Adrenal gland (tissue), 12 donors: ENCODE results near the gene POLG. TPM values are rescaled to one million over a fixed set of nuclear protein-coding genes. Genes with fewer than 3 reads are reported as not detected.

ENCODE experiments used
- DNase-seq, 7 donors: peaks; one replicate each; pipeline ENCODE4 v3.0.0-alpha.2; 2019 to 2020
- H3K27ac ChIP-seq, 5 donors: fragments of 200-600 bp; sonication (generic) in 4 of 5; 1 replicate in 3 of 5; 2 replicates in 2 of 5; pipeline versions ENCODE4 v1.5.1 to v1.8.0; 2016 to 2020; ENCODE audit warnings: mild to moderate bottlenecking in 1 of 5
- H3K27me3 ChIP-seq: fragments of 200-600 bp; 2 replicates; pipeline ENCODE4 v1.8.0; 2021
- H3K36me3 ChIP-seq, 2 donors: fragments of 200-600 bp; replicated peaks in 1 of 2; 1 replicate in 1 of 2; 2 replicates in 1 of 2; pipeline versions ENCODE4 v1.5.1 to v1.8.0; 2018 to 2022
- H3K4me1 ChIP-seq, 2 donors: fragments of 200-600 bp; replicated peaks in 1 of 2; 1 replicate in 1 of 2; 2 replicates in 1 of 2; pipeline versions ENCODE4 v1.5.1 to v1.8.0; 2018 to 2021
- H3K4me3 ChIP-seq, 4 donors: fragments of 200-600 bp; sonication (generic) in 3 of 4; one replicate each; pipeline ENCODE4 v1.5.1; 2016 to 2018
- H3K9me3 ChIP-seq, 3 donors: fragments of 200-600 bp; sonication (generic) in 1 of 3; replicated peaks in 1 of 3; 1 replicate in 2 of 3; 2 replicates in 1 of 3; pipeline versions ENCODE4 v1.5.1 to v1.8.0; 2016 to 2021
- CTCF ChIP-seq, 6 experiments: fragments of 450-650 bp in 4 of 6; fragments of 200-600 bp in 2 of 6; sonication (generic) in 1 of 6; IDR thresholded peaks; 1 replicate in 5 of 6; 2 replicates in 1 of 6; pipeline versions ENCODE4 v1.5.1 to v1.8.0; 2016 to 2021; ENCODE audit warnings: antibody characterized with exemption in 6 of 6, mild to moderate bottlenecking in 2 of 6, moderate library complexity in 1 of 6
- POLR2A ChIP-seq, 2 donors: fragments of 450-650 bp; IDR thresholded peaks; one replicate each; pipeline ENCODE4 v1.6.1; 2017; ENCODE audit warnings: antibody characterized with exemption in 2 of 2, mild to moderate bottlenecking in 2 of 2, moderate library complexity in 1 of 2
- WGBS, 4 donors: extraction: QIAGEN DNeasy Blood & Tissue Kit in 2 of 4; methylation state at CpG; one replicate each; pipeline versions ENCODE4 v1.1.5 to v1.1.7; 2013 to 2017; 5-methylcytosine and 5-hydroxymethylcytosine counted together
- intact Hi-C, 2 donors: fragments of 100-400 bp; cut with DNase I; formaldehyde crosslinking; loops; one replicate each; pipeline versions ENCODE4 v1.14.1 to v1.15.0; 2022 to 2023
- polyA plus RNA-seq, 3 donors: library from polyadenylated mRNA; stranded (reverse); fragments of 200-250 nt in 2 of 3; fragments of 350-450 nt in 1 of 3; fragmentation: Illumina TruSeq in 1 of 3; extraction: RNeasy Lipid Tissue Mini Kit (QIAGEN cat#74804) in 1 of 3; gene quantifications; one replicate each; pipeline ENCODE4 v1.2.3, GENCODE V29; 2013 to 2014
- total RNA-seq, 9 donors: library from RNA; depleted of rRNA in 4 of 9; stranded (reverse); fragments of >200 nt in 4 of 9; fragments of 120-200 nt in 1 of 9; fragmentation: NEBNext Ultra II Directional in 1 of 9; extraction: Animal tissue kit (Norgen Biotek cat#: 25700) in 1 of 9; gene quantifications; one replicate each; pipeline versions ENCODE4 v1.1.0 to v1.2.4, GENCODE V29; 2013 to 2023
- donor health status: healthy with polysubstance abuse.
- donor health status: Bipolar disorder and iron deficiency.
- donor health status: DM: yes; HTN: yes; CAD: no.
- donor health status: DM: no; HTN: no; CAD: no.
- donor health status: DM: no; HTN: no; CAD: no.
- donor health status: DM: yes; HTN: yes; CAD: no.

POLG gene
- total and polyA plus RNA-seq, 12 donors = 25.0 to 127 (median 49.8) TPM

GRCh38 chr15:89315375-89315929 lies 19.2 kb downstream of the POLG start:
- Histone ChIP-seq H3K9me3 (no peaks in the 10 kb centered on the region), H3K27me3 (no peaks in the 10 kb centered on the region), H3K27ac (no peak overlapping the region), H3K36me3 (peaks cover 0 to 54% of the 10 kb centered on the region in 2 donors), H3K4me3 (no peak overlapping the region), H3K4me1 (no peaks in the 10 kb centered on the region)
- no peak for DNase-seq
- WGBS, 4 donors = 82 to 97% (median 88%) methylated on average over 2 of the region's 2 CpGs
- intact Hi-C loops = no loop called here
- TF ChIP-seq POLR2A (IDR thresholded peaks at IDR 0.05) (no peak), CTCF (IDR thresholded peaks at IDR 0.05) (no peak)

DNA sequence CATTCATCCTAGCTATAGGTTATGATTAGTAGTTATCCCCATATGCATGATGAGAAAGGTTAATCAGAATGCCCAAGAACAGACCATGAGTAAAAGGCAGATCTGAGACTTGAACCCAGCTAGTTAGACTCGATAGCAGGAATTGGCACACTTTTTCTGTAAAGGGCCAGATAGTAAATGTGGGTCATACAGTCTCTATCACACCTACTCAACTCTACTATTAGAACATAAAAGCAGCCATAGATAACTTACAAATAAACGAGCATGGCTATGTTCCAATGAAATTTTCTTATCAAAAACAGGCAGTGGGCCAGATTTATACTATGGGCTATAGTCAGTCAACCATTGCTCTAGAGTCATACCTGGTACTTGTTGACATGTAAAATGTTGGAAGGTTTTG lies 24.6 kb downstream of the POLG start:
- Histone ChIP-seq H3K4me1 (peaks cover 0 to 7% of the 10 kb centered on the region in 2 donors), H3K36me3 (no peaks in the 10 kb centered on the region), H3K27me3 (no peaks in the 10 kb centered on the region), H3K4me3 (no peak overlapping the region), H3K27ac (no peak overlapping the region), H3K9me3 (no peaks in the 10 kb centered on the region)
- intact Hi-C loops = no loop called here
- DNase-seq = no peak
- WGBS, 4 donors = 77 to 82% (median 80%) methylated on average over 2 of the region's 2 CpGs
- TF ChIP-seq POLR2A (IDR thresholded peaks at IDR 0.05) (no peak), CTCF (IDR thresholded peaks at IDR 0.05) (no peak)

- H3K27ac ChIP-seq = no peak overlapping the region
- no peaks in the 10 kb centered on the region for H3K27me3 ChIP-seq
- no peak for DNase-seq
- H3K4me3 ChIP-seq = no peak overlapping the region
- H3K9me3 ChIP-seq = no peaks in the 10 kb centered on the region
- WGBS, 4 donors = 60 to 92% (median 61%) methylated on average over 2 to 3 of the region's 3 CpGs
- no peaks in the 10 kb centered on the region for H3K36me3 ChIP-seq
- no peak for TF ChIP-seq POLR2A (IDR thresholded peaks at IDR 0.05)
- TF ChIP-seq CTCF (IDR thresholded peaks at IDR 0.05) = no peak
- peaks cover 0 to 7% of the 10 kb centered on the region in 2 donors for H3K4me1 ChIP-seq
- intact Hi-C loops = no loop called here
Observed at GRCh38 chr15:89308236-89308635, 26.4 kb downstream of the POLG start.

DNA sequence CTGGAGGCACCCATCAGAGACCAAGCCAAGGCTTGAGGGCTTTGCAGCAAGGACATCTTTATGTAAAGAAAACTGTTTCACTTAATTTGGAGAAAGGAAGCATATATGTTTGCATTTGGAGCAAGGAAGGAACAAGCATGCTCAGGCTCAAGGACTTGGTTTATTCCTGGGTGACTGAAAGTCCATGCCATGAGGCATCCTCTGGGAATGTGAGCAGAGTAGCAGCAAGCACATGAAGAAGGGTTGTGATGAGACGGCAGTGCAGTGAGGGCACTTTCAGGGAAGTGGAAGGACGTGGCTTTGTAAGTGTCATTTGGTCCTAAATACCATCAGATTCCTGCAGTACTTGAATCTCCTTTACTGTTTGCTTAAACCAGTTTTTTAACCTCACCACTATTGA lies 26.8 kb downstream of the POLG start:
- H3K4me3 ChIP-seq = no peak overlapping the region
- intact Hi-C loops = no loop called here
- no peak for DNase-seq
- H3K36me3 ChIP-seq = no peaks in the 10 kb centered on the region
- peaks cover 0 to 7% of the 10 kb centered on the region in 2 donors for H3K4me1 ChIP-seq
- no peak for TF ChIP-seq CTCF (IDR thresholded peaks at IDR 0.05)
- no peak for TF ChIP-seq POLR2A (IDR thresholded peaks at IDR 0.05)
- H3K27me3 ChIP-seq = no peaks in the 10 kb centered on the region
- 76 to 93% (median 86%) methylated on average over 2 of the region's 2 CpGs for whole genome bisulfite sequencing, 4 donors
- H3K27ac ChIP-seq = no peak overlapping the region
- no peaks in the 10 kb centered on the region for H3K9me3 ChIP-seq
